ENCODE results near the gene TRAF4. TPM values are rescaled to one million over a fixed set of nuclear protein-coding genes. Genes with fewer than 3 reads are reported as not detected.
"Not testable (repeated sequence)": the region's sequence is repeated elsewhere in the genome, so short reads cannot be mapped to it uniquely, and the experiment has no call there.

Gene TRAF4
- total RNA-seq, 1 donor from 2014 or later = 115 TPM

DNA sequence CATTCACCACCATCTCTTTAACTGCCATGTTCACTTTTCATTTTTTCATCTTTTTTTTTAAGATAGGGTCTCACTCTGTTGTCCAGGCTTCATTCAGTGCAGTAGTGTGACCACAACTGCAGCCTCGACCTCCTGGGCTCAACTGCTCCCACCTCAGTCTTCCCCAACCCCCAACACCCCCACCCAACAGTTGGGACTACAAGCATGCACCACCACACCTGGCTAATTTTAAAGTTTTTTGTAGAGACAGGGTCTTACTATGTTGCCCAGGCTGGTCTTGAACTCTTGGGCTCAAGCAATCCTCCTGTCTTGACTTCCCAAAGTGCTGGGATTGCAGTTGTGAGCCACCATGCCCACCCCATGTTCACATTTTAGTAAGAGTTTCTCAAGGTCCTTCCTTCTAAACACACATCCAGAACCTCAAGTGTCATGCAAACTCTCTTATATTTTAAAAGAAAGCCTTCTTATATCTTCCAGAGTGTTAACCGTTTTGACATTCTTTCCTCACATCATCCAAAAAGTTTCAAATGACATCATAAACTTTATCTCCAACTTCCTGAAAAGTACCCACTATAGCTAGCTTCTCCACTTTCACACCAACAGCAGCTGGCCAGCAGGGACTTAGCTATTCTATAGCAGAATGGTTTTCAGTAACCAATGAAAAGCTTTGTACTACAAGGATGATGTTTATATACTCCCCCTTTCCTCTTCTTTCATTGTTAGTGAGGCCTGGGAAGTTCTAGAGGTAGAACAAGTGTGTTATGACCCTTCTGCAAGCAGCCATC, 49.3 kb downstream of the TRAF4 start:
- DNase-seq (ENCODE audit: low spot score) = no peak

DNA sequence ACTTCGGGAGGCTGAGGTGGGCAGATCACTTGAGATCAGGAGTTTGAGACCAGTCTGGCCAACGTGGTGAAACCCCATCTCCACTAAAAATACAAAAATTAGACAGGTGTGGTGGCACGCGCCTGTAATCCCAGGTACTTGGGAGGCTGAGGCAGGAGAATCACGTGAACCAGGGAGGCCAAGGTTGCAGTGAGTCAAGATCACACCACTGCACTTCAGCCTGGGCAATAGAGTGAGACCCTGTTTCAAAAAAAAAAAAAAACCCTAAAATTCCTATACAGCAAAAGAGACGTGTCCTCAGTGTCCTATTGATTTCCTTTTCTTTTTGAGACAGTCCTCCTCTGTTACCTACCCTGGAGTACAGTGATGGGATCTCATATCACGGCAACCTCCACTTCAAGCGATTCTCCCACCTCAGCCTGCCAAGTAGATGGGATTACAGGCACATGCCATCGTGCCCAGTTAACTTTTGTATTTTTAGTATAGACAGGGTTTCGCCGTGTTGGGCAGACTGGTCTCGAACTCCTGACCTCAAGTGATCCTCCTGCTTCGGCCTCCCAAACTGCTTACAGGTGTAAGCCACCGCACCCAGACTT, 51.1 kb downstream of the TRAF4 start:
- not testable (repeated sequence) for DNase-seq (ENCODE audit: low spot score)

GRCh38 chr17:28796062-28796461, 52.3 kb downstream of the TRAF4 start:
- no peak for DNase-seq (ENCODE audit: low spot score)

Other genes starting within 250 kb of the TRAF4 start
- 0.06 TPM for gene FOXN1, start 237.7 kb upstream of the TRAF4 start, total RNA-seq
- gene UNC119, start 191.4 kb upstream of the TRAF4 start, total RNA-seq = 44.0 TPM
- gene PIGS, start 172.5 kb upstream of the TRAF4 start, total RNA-seq = 65.9 TPM
- 39.8 TPM for gene ALDOC, start 167.1 kb upstream of the TRAF4 start, total RNA-seq
- 6.4 TPM for gene SPAG5, start 145.0 kb upstream of the TRAF4 start, total RNA-seq
- gene RSKR, start 129.8 kb upstream of the TRAF4 start, total RNA-seq = 9.0 TPM
- gene BLTP2, start 98.9 kb upstream of the TRAF4 start, total RNA-seq = 161 TPM
- gene SDF2, start 82.1 kb upstream of the TRAF4 start, total RNA-seq = 73.4 TPM
- gene SUPT6H, start 81.8 kb upstream of the TRAF4 start, total RNA-seq = 59.8 TPM
- 4.5 TPM for gene PROCA1, start 32.1 kb upstream of the TRAF4 start, total RNA-seq
- gene RAB34, start 26.1 kb upstream of the TRAF4 start, total RNA-seq = 70.2 TPM
- gene RPL23A, start 24.0 kb upstream of the TRAF4 start, total RNA-seq = 1,157 TPM
- 6.3 TPM for gene TLCD1, start 17.8 kb upstream of the TRAF4 start, total RNA-seq
- 8.1 TPM for gene NEK8, start 15.2 kb upstream of the TRAF4 start, total RNA-seq
- 45.3 TPM for gene FAM222B, start 98.8 kb downstream of the TRAF4 start, total RNA-seq
- gene ERAL1, start 111.0 kb downstream of the TRAF4 start, total RNA-seq = 33.6 TPM
- 113 TPM for gene FLOT2, start 153.7 kb downstream of the TRAF4 start, total RNA-seq
- gene DHRS13, start 159.1 kb downstream of the TRAF4 start, total RNA-seq = 10.9 TPM
- 44.5 TPM for gene PHF12, start 207.5 kb downstream of the TRAF4 start, total RNA-seq

Measured in mucosa of gallbladder (tissue), 1 donor.